HG03060 (cell line): Measurements from ENCODE around the gene KCNA2.

ENCODE experiments used
- ATAC-seq: cut with Tn5 transposase; IDR thresholded peaks from one replicate; pipeline ENCODE4 v1.9.1; 2021; ENCODE audit warnings: low read depth, moderate number of reproducible peaks; ENCODE audit not compliant: unreplicated experiment

KCNA2 gene

DNA sequence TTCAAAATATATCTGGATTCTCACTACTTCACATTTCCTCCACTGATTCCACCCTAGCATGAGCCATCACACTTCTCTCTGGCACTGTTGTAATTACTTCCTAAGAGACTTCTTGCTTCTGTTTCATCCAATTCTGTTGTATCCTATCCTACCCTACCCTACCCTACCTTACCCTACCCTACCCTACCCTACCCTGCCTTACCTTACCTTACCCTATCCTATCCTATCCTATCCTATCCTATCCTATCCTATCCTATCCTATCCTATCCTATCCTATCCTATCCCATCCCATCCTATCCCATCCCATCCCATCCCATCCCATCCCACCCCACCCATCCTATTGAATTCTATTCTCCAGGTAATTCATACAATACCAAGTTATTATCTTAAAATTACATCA lies 29.7 kb downstream of the KCNA2 start:
- ATAC-seq, result no peak

DNA sequence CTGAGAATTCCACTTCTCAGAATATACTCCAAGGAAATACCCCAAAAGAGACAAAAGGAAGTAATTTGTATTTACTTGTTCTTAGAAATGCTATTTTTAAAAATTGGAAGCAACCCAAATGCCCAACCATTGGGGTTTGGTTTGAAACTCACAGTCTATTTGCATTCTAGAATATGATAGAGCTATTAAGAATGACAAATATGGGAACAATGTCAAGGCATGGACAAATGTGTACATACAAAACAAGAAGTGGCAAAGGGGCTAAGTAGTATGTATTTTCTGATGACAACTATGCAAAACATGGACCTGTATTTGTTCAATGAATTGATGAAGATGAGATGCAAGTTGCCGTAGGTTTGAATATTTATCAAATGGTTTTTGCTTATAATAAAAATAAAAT lies 32.8 kb downstream of the KCNA2 start:
- ATAC-seq, result no peak

DNA sequence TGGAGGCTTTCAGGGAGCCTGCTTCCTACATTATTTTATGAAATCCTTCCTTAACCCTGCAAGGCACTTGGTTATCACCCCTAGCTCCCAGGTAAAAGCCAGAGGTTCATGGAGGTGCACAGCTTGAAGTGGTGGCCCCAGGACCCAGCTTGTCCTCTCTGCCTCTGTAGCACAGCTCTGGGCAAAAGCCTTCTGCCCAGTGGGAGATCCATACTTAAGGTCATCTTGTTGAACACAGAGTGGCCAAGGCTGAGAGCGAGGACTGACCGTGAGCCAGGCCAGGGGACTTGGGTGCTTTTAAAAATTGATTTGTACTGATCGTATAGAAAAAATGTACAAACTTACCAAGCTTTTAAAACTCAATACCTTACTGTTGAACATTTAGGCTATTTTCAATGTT lies 33.4 kb downstream of the KCNA2 start:
- ATAC-seq, result no peak

- no peak for ATAC-seq
Observed at GRCh38 chr1:110570901-110571300, 35.3 kb downstream of the KCNA2 start.

DNA sequence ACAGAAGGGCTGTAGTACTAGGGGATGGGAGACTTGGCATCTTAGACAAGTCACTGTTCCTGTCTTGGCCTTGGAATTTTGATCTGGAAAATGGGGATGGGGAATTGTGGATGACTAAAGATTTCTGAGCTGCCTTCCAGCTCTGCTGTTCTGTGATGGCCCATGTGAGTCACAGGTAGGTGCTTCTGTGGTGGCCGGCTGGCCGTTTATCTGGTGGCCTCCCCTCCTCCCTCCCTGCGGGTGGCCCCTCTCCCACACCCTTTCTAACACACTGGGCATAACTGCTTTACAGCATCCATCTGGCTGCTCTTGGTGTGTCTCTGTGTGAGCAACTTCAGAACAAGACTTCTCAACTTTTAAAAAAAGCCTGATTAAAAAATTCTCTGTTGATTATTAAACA lies 35.9 kb downstream of the KCNA2 start:
- ATAC-seq, result no peak

- no peak for ATAC-seq
Observed at GRCh38 chr1:110566836-110567235, 39.3 kb downstream of the KCNA2 start.

DNA sequence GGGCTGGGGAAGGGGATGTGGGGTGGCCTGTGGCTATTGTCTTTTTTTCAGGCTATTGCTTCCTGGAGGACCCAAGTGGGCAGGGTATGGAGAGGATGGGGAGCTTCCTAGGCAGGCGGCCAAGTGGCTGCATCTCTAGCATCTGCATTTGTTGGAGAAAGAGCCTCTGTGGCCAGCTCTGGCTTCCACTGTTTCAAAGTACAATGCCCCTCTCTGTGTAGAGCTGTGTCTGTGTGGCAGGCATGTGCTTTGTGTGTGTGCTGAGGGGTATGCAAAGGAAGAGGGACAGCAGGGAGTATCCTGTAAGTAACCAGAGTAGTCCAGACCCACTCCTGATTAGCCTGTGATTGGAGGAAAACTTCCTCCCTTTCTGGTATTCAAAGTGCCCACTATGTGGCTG lies 40.6 kb downstream of the KCNA2 start:
- ATAC-seq, result no peak

- ATAC-seq, result no peak
Observed at GRCh38 chr1:110563089-110563488, 43.1 kb downstream of the KCNA2 start.

- no peak for ATAC-seq
Observed at GRCh38 chr1:110561596-110561995, 44.6 kb downstream of the KCNA2 start.

DNA sequence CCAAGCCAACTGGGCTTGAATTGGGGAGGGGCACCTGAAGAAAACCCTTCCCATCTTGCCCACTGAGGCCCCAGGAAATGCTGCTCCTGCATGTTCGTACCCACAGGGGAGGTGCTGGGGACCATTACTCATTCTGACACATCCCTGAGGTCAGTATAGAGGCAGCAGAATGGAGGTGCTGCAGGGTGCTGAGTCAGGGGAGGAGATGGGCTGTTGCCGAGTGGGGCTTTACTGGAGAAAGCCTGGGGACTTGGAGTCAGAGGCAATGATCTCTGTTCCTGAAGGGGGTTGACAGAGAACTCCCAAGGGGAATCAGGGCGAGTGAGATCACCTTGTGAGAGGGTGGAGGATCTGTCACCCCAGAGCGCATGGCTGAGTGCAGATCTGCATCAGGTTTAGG lies 47.0 kb downstream of the KCNA2 start:
- ATAC-seq, result no peak

- no peak for ATAC-seq
Observed at GRCh38 chr1:110557481-110557880, 48.7 kb downstream of the KCNA2 start.

DNA sequence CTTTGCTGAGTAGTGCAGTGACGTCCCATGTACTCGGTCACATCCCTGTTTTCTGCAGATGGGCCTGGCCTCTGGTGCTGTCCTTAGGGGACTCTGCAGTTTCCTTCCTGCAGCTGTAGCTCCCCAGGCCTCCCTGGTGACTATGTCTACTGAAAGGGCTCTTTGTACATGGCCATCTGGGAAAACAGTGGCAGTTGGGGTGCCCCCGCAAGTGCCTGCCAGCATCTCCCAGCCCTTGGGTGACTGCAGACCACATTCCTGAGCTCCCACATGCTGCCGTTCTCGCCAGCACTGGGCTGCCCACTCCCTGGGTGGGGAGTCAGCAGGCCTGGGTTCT lies 49.7 kb downstream of the KCNA2 start:
- ATAC-seq, result no peak

GRCh38 chr1:110555807-110556470 lies 50.2 kb downstream of the KCNA2 start:
- ATAC-seq, result no peak

GRCh38 chr1:110554871-110555801 lies 51.0 kb downstream of the KCNA2 start:
- no peak for ATAC-seq

- no peak for ATAC-seq
Observed at GRCh38 chr1:110551278-110551809, 54.8 kb downstream of the KCNA2 start.

DNA sequence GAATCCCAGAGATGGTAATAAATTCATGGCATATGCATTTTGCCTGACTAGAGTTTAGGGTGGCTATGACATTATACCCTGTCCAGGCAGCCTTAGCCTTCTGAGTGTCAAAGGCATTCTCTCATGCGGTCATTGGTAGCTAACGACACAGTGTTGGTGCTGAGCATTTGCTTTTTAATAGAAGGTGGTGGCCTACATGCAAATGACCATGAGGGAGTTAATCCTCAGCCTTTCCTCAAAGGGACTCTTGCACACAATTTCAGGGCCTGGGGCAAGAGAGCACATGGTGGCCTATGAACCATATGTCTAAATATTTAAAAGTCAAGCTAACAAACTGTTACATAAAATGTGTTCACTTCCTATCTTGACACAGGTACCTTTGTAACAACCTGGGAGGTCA lies 56.3 kb downstream of the KCNA2 start:
- ATAC-seq, result no peak

DNA sequence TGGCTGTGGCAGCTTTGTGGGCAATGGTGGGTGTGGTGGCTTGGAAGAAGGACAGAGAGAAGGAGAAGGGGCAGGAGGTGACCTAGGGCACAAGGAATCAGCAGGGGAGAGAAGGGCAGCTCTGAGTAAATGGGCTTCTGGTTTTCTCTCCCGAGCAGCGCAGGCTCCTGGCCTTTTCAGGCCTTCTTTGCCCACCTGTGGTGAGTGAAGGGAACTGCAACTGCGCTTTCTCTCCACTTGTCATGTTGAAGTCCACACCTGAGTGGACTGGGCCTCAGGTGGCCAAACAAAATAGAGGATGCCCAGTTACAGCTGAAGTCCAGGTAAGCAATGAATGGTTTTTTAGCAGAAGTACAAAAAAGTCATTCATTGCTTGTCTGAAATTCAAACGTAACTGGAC lies 57.8 kb downstream of the KCNA2 start:
- no peak for ATAC-seq

DNA sequence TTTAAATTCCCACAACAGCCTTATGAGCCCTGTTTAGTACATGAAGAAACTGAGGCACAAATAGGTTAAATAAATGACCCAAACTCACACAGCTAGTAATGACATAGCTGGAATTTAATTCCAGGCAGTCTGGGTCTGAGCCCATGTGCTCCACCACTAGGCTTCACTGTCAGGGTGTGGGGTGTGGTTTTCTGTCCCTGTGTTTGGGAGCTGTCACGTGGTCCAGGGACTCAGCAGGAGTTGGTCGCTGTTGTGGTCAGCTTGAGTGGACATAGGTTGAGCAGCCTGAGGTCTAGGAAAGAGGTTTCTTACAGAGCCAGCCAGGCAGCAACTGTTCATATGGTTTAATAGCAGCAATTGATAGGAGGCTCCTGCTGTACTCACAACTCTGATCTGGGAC lies 59.1 kb downstream of the KCNA2 start:
- ATAC-seq, result no peak

- ATAC-seq, result no peak
Observed at GRCh38 chr1:110545492-110545891, 60.7 kb downstream of the KCNA2 start.

GRCh38 chr1:110544753-110545152 lies 61.4 kb downstream of the KCNA2 start:
- ATAC-seq, result no peak
